Placental epithelial cell (primary cell): ENCODE measurements around the gene AKNA. TPM values are rescaled to one million over a fixed set of nuclear protein-coding genes. Genes with fewer than 3 reads are reported as not detected.

ENCODE experiments used
- total RNA-seq: library from RNA; depleted of rRNA; stranded (reverse); fragments of >200 nt; gene quantifications from 2 replicates; pipeline ENCODE4 v1.2.3, GENCODE V29; 2012

AKNA gene, protein sequence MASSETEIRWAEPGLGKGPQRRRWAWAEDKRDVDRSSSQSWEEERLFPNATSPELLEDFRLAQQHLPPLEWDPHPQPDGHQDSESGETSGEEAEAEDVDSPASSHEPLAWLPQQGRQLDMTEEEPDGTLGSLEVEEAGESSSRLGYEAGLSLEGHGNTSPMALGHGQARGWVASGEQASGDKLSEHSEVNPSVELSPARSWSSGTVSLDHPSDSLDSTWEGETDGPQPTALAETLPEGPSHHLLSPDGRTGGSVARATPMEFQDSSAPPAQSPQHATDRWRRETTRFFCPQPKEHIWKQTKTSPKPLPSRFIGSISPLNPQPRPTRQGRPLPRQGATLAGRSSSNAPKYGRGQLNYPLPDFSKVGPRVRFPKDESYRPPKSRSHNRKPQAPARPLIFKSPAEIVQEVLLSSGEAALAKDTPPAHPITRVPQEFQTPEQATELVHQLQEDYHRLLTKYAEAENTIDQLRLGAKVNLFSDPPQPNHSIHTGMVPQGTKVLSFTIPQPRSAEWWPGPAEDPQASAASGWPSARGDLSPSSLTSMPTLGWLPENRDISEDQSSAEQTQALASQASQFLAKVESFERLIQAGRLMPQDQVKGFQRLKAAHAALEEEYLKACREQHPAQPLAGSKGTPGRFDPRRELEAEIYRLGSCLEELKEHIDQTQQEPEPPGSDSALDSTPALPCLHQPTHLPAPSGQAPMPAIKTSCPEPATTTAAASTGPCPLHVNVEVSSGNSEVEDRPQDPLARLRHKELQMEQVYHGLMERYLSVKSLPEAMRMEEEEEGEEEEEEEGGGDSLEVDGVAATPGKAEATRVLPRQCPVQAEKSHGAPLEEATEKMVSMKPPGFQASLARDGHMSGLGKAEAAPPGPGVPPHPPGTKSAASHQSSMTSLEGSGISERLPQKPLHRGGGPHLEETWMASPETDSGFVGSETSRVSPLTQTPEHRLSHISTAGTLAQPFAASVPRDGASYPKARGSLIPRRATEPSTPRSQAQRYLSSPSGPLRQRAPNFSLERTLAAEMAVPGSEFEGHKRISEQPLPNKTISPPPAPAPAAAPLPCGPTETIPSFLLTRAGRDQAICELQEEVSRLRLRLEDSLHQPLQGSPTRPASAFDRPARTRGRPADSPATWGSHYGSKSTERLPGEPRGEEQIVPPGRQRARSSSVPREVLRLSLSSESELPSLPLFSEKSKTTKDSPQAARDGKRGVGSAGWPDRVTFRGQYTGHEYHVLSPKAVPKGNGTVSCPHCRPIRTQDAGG (N-terminal part only)
- 27.4 and 31.8 TPM in 2 replicates for total RNA-seq

DNA sequence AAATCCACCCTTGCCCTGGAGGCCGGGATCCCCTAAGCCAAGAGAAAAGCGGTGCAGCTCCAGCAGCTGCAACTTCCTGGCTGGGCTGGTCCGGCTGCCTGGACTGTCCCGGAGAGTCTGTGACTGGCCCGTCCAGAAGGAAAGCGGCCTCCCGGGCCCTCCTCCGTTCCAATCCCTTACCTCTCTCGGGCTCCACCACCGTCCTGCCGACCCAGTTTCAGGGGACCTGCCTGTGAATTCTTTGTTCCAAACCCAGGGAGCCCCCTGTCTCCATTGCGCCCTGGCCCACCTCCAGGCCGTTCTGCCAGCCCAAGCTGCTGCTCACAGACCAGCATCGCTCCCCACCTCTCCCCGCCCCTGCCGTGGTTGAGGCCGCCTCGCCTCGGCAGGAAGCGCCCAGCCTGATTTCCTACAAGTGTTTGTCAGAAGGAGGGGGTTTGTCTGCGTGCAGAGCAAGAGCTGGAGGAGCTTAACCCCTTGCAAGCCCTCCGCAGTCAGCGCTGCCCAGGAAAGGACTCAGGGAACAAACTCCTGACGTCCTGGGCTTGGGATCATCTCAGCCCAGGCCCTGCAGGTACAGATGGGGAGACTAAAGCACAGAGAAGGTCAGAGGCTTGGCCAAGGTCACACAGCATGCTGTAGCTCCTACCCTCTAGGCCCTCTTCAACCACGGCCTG is at the start of gene AKNA:
AKNA (minus strand) TSS at position 303 of the 677 bp plus-strand sequence. CDS start 6,649 bp downstream, outside the sequence.

DNA sequence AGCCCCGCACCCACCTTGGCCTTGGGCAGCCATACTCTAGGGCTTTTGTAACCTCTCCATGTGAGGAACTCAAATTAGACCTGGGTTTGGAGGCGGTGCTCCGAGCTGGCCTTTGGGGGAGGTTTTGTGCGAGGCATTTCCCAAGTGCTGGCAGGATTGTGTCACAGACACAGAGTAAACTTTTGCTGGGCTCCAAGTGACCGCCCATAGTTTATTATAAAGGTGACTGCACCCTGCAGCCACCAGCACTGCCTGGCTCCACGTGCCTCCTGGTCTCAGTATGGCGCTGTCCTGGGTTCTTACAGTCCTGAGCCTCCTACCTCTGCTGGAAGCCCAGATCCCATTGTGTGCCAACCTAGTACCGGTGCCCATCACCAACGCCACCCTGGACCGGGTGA is 58.2 kb downstream of the AKNA start, which contains the start of gene ORM2:
ORM2 (plus strand) TSS at position 245 of the 398 bp plus-strand sequence; CDS start at position 281, 36 bp downstream.

DNA sequence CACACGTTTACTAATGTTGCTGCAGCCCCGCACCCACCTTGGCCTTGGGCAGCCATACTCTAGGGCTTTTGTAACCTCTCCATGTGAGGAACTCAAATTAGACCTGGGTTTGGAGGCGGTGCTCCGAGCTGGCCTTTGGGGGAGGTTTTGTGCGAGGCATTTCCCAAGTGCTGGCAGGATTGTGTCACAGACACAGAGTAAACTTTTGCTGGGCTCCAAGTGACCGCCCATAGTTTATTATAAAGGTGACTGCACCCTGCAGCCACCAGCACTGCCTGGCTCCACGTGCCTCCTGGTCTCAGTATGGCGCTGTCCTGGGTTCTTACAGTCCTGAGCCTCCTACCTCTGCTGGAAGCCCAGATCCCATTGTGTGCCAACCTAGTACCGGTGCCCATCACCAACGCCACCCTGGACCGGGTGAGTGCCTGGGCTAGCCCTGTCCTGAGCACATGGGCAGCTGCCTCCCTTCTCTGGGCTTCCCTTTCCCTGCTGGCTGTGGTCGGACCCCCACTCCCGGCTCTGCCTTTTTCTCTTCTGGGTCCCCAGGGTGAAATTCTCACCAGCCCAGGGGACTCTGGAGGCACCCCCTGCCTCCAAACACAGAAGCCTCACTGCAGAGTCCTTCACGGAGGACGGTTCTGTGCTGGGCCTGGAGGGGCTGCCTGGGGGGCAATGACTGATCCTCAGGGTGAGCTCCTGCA is 64.8 kb downstream of the AKNA start, which contains the start of gene ORM1:
ORM1 (plus strand) TSS at position 268 of the 701 bp plus-strand sequence; CDS start at position 304, 36 bp downstream.

Other genes starting within 250 kb of the AKNA start
- 1.2 and 3.1 TPM in 2 replicates for gene COL27A1, start 232.4 kb downstream of the AKNA start, total RNA-seq
- not detected in 2 replicates for gene ORM1, start 64.9 kb downstream of the AKNA start, total RNA-seq
- gene ORM2, start 58.1 kb downstream of the AKNA start, total RNA-seq, result not detected in 2 replicates
- 4.7 and 5.6 TPM in 2 replicates for gene WHRN, start 117.5 kb upstream of the AKNA start, total RNA-seq
- 114 and 128 TPM in 2 replicates for gene ATP6V1G1, start 199.8 kb upstream of the AKNA start, total RNA-seq
- 9.8 and 11.9 TPM in 2 replicates for gene TMEM268, start 223.3 kb upstream of the AKNA start, total RNA-seq